Cortex of kidney (tissue), 1 donor: ENCODE results near the gene CDIP1.

Experiments used
- DNase-seq: peaks from one replicate; lab custom pipeline; 2025; lab: John Stamatoyannopoulos, UW

The CDIP1 gene

GRCh38 chr16:4488499-4488967 is 50.0 kb downstream of the CDIP1 start:
- no peak for DNase-seq

DNA sequence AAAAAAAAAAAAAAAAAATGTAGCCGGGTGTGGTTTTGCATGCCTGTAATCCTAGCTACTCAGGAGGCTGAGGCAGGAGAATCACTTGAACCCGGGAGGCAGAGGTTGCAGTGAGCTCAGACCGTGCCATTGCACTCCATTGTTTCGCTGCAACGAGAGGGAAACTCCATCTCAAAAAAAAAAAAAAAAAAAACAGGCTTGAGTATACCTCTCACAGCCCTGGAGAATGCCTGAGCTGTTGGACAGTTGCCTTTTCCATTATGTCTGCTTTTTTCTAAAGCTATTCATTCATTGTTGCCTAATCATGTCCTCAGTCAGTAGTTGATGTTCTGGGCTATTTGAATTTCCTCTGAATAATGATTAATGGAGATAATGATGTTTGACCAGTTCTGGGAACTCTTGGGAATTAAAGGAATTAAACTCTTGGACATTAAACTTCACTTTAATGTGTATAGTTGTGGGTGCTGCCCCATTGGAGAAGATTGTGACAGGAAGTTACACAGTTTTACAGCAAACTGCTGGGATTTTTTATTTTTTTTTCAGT is 50.5 kb downstream of the CDIP1 start:
- no peak for DNase-seq

- no peak for DNase-seq
Observed at GRCh38 chr16:4486126-4486893, 52.3 kb downstream of the CDIP1 start.

GRCh38 chr16:4481963-4482362 is 56.6 kb downstream of the CDIP1 start:
- DNase-seq = no peak

DNA sequence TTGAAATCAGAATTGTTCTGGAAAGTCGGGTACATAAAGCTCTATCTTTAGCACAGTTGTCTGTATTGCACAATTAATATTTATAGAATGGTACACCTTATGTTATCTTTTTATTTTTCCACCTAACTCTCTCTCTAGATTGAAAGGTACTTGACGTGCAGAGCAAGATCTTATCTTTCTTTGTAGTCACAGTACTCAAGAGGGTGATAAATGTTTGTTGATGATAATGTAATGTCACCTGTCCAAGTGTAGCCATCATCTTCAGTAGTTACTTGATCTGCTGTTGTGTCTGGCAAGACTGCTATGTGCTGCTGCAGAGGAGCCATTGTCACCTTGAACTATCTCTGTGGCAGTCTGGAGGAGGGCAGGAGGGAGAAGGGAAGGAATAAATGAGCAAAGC is 57.0 kb downstream of the CDIP1 start:
- no peak for DNase-seq

DNA sequence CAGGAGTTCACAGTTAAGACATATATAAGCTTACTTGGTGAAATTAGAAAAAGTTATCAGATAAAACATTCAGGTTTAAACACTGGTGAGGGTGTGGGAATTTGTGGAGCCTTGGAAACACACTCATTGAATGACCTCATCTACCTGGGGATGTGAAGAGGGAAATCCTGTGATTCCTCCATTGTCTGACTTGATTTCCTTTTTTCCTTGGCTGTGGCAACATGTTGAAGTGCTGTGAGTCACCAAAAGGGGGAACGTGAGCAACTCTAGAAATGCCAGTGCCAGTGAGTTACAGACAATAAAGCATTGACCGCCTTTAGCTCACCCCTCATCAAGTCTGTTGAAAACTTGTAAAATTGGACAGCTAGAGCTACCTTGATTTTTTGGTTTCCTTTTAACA is 60.6 kb downstream of the CDIP1 start:
- DNase-seq = no peak

DNA sequence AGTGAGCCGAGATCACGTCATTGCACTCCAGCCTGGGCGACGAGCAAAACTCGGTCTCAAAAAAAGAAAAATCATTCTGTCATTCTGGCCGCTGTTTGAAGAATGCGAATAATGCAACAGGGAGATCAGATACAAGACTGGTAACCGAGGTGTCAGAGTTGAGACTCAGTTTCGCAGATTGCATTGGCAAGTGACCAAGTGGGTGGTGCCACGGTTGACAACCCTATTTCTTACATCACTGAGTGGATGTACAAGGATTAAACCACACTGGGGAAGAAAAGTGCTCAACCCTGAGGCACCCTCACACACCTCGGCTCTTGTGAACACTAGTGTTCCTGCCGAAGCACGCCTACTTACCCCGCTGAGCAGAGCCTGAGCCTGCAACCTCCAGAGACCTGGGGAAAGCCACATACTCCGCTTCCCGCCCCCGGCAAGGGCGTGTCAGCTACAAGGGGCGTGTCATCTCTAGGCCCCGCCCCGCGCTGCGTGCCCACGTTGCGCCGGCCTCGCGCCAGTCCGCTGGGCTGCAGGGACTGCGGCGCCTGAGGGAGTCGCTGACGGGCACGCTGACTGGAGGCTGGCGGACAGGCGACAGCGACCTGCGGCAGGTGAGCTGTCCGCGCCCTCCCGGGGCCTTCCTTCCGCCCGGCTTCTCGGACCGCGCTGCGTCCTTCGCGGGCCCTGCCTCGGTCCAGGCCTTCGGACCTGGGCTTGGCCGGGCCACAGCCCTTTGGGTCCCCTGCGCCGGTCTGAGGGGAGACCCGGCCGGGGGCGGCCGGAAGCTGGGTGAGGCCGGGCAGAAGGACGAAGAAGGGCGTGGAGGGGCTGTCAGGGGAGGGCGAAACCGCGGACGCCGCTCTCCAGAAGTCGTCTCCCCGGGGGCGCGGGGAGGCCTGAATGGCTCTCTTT is 62.4 kb downstream of the CDIP1 start, which contains the start of gene HMOX2:
Gene HMOX2, plus strand, starts transcription at position 519 of the 909 bp plus-strand sequence. CDS start 29,127 bp downstream, outside the sequence.
- DNase-seq = peak; percentile 47

GRCh38 chr16:4474192-4474961 is 64.2 kb downstream of the CDIP1 start, which contains the start of gene NMRAL1:
TSS of gene NMRAL1 (minus strand) at chr16:4474625. CDS start at chr16:4474132, 493 bp downstream.
- DNase-seq = peak; percentile 60

- DNase-seq = no peak
Observed at GRCh38 chr16:4472880-4473279, 65.7 kb downstream of the CDIP1 start.

GRCh38 chr16:4471869-4472268 is 66.7 kb downstream of the CDIP1 start:
- DNase-seq = no peak

DNA sequence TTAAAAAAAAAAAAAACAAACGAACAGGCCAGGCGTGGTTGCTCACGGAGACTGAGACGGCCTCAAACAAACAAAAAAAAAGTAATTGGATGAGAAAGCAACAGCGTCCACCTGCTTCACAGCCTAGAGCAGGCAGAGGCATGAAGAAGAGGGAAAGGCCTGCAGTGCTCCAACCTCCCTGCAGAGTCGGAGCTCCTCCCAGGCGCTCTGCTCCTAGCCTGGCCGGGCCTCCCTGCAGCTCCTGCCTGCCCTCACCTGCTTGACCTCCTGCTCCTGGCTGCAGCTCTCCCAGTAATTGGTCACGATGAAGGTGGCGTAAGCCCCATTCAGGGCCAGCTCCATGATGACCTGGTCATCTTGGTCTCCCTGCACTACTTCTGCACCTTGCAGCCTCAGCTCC is 69.6 kb downstream of the CDIP1 start:
- DNase-seq = no peak

- DNase-seq = no peak
Observed at GRCh38 chr16:4467916-4468315, 70.7 kb downstream of the CDIP1 start.

DNA sequence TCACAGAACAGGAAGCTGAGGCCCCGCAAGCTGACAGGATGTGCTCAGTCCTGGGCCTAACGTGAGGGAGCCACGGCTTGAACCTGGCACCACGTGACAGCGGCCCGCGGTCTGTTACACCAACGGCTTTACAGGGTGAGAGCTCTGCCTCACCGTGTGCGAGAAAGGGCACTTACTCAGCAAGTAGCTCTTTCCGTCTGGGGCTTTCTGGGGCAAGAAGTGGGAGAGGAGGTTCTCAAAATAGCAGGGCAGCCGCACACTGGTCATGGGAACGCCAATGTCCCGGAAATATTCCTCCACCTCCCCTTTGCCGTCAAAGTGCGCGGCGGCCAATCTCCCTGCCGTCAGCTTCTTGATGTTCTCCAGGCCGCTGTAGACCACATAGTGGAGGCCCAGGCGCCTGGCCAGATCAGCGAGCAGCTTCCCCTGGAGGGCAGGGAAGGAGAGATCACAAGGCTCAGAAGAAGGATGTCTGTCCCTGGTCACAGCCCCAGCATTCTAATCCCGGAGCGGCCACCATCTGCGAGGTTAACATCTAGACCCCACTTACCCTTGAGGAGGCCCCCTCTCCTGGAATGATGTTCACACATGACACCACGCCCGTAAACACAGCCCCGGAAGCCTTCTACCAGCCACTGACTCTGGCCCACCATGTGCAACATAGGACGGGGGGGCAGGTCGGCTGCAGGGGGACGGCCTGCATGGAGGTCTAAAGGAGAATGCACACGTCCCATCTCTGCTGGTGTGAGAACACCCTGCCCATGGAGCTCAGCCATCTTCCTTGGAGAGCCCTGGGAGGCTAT is 72.4 kb downstream of the CDIP1 start:
- DNase-seq = no peak

GRCh38 chr16:4463522-4464163 is 74.9 kb downstream of the CDIP1 start:
- DNase-seq = no peak

GRCh38 chr16:4461250-4462085 is 77.1 kb downstream of the CDIP1 start:
- no peak for DNase-seq

DNA sequence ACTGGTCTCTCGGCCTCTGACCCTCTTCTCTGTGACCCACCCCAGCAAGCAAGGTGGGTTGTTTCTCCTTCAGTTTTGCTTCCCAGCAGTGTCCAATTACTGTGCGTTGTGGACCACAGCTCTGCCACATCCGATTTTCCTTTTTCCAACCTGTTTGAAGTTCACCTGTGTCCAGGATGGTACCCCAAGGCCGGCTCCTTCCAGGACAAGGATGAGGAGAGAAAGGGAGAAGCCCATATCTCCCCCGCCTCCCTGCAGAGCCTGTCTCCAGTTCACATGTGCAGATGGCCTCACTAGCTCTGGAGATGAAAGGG is 77.7 kb downstream of the CDIP1 start:
- DNase-seq = no peak
